Mucosa of rectum (tissue), 2 donors: ENCODE measurements around the gene EVL.
"Not testable (repeated sequence)": the region's sequence is repeated elsewhere in the genome, so short reads cannot be mapped to it uniquely, and the experiment has no call there.

ENCODE experiments used
- H3K27ac ChIP-seq, 2 donors: one replicate each; pipeline ENCODE4 v1.7.0; 2013; ENCODE audit warnings: inconsistent platforms in 2 of 2, low read depth in 2 of 2, low read length in 2 of 2
- H3K27me3 ChIP-seq, 2 donors: one replicate each; pipeline ENCODE4 v1.7.0; 2013; ENCODE audit warnings: low read length in 2 of 2; ENCODE audit not compliant: control insufficient read depth in 2 of 2, insufficient read depth in 2 of 2
- H3K36me3 ChIP-seq, 2 donors: one replicate each; pipeline ENCODE4 v1.7.0; 2013; ENCODE audit warnings: low read length in 2 of 2; ENCODE audit not compliant: control insufficient read depth in 2 of 2, insufficient read depth in 2 of 2
- H3K4me1 ChIP-seq, 2 donors: one replicate each; pipeline ENCODE4 v1.7.0; 2013; ENCODE audit warnings: low read length in 2 of 2, mild to moderate bottlenecking in 1 of 2; ENCODE audit not compliant: control insufficient read depth in 2 of 2, insufficient read depth in 2 of 2
- H3K4me3 ChIP-seq, 2 donors: one replicate each; pipeline ENCODE4 v1.7.0; 2013; ENCODE audit warnings: low read length in 2 of 2
- H3K9ac ChIP-seq, 2 donors: one replicate each; pipeline ENCODE4 v1.7.0; 2013; ENCODE audit warnings: low read length in 2 of 2, low read depth in 1 of 2, mild to moderate bottlenecking in 1 of 2
- H3K9me3 ChIP-seq, 2 donors: one replicate each; pipeline ENCODE4 v1.7.0; 2013; ENCODE audit warnings: low read length in 2 of 2; ENCODE audit not compliant: control insufficient read depth in 2 of 2
- donor health status: healthy.
- donor health status: Normal muscosa, but diverticular disease.

Gene EVL

DNA sequence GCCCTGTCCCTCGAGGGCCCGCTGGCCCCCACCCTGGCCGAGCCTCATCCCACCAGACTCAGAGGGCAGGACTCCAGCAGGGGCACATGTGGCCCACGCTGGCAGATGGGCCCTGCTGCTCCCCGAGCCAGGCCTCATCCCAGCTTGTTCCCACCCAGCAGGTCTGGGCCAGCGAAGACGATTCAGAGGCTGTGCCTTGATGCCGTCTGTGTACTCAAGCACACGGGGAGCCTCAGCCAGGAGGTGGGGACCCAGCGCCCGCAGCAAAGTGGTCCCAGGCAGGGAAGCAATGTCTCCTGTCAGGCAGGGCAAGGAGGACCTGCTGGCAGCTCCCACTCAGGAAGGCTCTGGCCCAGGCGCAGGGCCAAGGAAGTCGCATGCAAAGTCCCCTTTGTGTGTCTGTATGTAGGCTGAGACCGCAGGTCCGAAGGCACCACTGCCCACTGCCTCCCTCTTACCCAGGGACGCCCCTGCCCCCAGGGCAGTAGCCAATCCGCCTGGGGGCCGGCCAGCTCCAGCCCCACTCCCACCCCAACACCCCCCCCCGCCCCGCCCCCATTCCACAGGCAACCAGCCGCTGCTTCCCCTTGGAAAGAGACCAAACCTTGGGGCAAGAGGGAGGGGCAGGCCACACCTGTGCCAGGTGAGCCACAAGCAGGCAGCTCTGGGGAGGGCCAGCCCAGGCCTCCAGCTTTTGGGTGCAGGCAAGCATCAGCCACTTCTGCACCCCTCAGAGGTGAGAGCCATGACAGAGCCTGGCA, 84.8 kb downstream of the EVL start:
- no peaks in the 10 kb centered on the region for H3K36me3 ChIP-seq
- no peak overlapping the region for H3K4me3 ChIP-seq
- H3K9me3 ChIP-seq = no peaks in the 10 kb centered on the region
- peaks cover 58 to 65% of the 10 kb centered on the region in 2 donors for H3K4me1 ChIP-seq
- H3K27ac ChIP-seq = peak overlapping the region; percentile 79 to 85
- H3K9ac ChIP-seq = peak overlapping the region in 1 of 2 donors; percentile 67
- no peaks in the 10 kb centered on the region for H3K27me3 ChIP-seq

DNA sequence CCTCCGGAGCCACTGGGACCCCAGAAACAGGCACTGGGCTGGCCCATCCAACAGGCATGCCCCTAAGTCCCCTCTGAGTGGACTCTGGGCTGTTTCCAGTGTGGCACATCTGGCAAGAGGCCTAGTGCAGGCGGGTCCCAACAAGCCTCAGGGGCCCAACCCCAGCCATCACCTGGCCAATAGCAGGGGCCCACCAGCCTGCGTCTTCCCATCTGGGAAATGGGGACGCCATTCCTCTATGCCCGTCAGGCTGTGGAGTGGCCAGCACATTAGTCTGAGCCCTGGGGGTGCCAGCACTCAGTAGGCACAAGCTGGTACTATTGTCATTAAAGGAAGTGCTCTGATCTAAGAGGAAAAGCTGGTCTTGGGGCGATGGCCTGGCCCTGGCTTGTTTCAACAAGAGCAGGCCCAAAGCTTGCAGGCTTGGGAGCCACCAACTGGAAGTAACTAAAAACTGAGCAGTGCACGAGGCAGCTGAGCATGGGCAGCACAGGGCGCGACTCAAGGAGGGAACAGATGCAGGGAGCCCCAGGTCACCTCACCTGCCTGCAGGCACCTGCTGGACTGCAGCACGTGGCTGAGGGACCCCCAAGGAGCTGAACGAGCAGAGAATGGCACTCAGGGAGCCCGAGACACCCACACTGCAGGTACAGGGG, 85.8 kb downstream of the EVL start:
- Histone ChIP-seq H3K27me3 (no peaks in the 10 kb centered on the region), H3K27ac (peak overlapping the region; percentile 69 to 79), H3K36me3 (no peaks in the 10 kb centered on the region), H3K9ac (peak overlapping the region in 1 of 2 donors; percentile 55), H3K9me3 (no peaks in the 10 kb centered on the region), H3K4me3 (no peak overlapping the region), H3K4me1 (peaks cover 55 to 62% of the 10 kb centered on the region in 2 donors)

DNA sequence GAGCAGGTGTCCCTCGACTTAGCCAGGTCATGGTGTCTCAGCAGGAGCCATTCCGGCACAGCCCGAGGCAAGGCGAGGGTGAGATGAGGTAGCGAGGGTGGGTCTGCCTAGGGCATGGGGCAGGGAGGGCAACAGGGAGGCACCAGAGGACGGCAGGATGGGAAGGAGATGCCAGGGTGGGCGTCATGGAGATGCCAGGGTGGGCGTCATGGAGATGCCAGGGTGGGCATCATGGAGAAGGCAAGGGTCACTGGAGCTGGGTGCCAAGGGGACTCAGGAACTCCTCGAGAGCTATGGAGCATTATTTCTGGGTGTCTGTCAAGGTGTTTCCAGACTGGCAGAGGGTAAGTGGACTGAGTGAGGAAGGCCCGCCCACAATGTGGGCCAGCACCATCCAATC, 86.9 kb downstream of the EVL start:
- Histone ChIP-seq H3K4me1 (peaks cover 56 to 62% of the 10 kb centered on the region in 2 donors), H3K36me3 (no peaks in the 10 kb centered on the region), H3K27me3 (no peaks in the 10 kb centered on the region), H3K27ac (no peak overlapping the region), H3K9me3 (no peaks in the 10 kb centered on the region), H3K9ac (no peak overlapping the region), H3K4me3 (no peak overlapping the region)

DNA sequence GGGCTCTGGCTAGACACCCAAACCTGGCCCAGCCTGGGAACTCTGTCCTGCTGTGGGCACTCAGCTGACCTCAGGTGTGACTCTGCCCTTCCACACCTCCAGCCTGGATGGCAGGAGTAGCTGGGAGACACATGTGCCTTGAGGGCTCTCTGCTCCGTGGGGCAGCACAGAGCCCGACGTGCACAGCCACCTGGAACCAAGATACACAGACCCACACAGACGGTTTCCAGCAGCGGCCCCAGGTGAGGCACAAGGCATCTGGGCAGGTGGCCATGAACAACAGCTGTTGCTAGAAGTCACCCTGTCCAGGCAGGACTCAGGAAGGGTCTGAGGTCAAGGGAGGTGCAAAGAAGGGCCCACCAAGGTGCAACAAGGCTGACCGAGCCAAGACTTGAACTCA, 88.3 kb downstream of the EVL start:
- peaks cover 47 to 51% of the 10 kb centered on the region in 2 donors for H3K4me1 ChIP-seq
- no peak overlapping the region for H3K4me3 ChIP-seq
- H3K9ac ChIP-seq = no peak overlapping the region
- no peaks in the 10 kb centered on the region for H3K27me3 ChIP-seq
- H3K27ac ChIP-seq = no peak overlapping the region
- no peaks in the 10 kb centered on the region for H3K36me3 ChIP-seq
- H3K9me3 ChIP-seq = no peaks in the 10 kb centered on the region

DNA sequence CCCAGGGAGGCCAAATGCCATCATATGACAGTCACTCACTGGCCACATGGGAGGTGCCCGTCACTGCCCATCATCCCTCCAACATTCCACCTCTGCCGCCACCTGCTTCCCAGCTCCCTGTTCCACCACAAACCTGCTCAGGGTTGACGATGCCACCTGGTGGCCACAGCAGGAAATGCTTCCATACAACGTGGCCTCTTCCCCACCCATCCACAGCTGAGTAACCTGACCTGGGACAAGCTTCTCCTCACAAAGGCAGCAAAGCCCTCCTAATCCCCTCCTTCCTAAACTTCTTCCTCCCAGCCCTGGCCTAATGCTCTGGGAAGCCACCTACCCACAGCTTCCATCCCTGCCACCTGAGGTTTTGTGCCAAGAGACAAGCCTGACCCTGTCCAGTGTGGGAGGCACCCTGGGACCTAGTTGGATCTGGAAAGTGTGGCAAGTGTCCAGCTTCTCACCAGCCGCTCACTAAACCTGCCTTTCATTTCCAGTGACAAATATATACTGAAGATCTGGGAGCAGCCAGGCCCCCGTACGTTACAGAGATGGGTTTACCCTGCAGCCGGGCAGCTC, 89.9 kb downstream of the EVL start:
- Histone ChIP-seq H3K9me3 (no peaks in the 10 kb centered on the region), H3K9ac (peak overlapping the region; percentile 32 to 65), H3K27ac (peak overlapping the region; percentile 91 to 96), H3K36me3 (no peaks in the 10 kb centered on the region), H3K27me3 (peaks cover 1 to 3% of the 10 kb centered on the region in 2 donors), H3K4me3 (peak overlapping the region; percentile 31 to 56), H3K4me1 (peaks cover 40 to 43% of the 10 kb centered on the region in 2 donors)

DNA sequence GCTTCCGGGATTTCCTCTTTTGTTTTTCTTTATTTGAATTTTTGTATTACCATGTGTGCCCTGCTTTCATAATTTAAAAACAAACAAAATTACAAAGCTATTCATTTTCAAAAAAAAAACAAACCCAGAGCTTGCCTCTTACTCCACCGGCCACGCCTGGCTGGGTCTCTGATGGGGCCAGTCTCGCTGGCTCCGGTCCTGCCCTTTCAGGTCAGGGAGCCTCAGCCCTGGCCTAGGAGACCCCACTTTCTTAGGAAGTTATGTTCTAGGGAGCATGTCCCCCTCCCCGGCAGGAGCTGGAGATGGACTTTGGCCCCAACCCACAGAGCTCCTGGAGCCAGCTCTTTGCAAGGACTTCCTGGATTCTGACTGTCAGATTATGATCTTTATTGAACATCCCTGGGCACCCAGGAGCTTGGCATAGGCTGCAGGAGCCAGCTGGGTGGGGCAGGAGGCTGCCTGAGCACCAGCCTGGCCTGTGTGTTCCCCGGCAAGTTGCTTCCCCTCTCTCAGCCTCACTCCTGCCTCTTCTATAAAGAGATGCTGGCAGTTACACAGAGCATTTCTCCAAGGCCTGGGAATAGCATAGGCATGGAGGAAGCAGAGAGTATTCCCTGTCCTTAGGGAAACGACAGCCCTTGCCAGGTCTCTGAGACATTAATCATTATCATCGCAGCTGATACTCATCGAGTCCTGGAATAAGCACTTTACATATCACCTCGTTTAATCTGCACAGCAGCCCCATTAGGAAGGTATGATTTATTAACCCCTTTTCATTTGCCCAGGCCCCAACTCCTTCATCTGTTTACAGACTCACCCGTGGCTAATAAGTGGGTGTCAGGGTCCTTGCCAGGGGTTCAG, 90.8 kb downstream of the EVL start:
- H3K4me3 ChIP-seq = peak overlapping the region; percentile 31 to 56
- H3K36me3 ChIP-seq = no peaks in the 10 kb centered on the region
- no peaks in the 10 kb centered on the region for H3K9me3 ChIP-seq
- H3K4me1 ChIP-seq = peaks cover 33 to 36% of the 10 kb centered on the region in 2 donors
- H3K9ac ChIP-seq = peak overlapping the region; percentile 24 to 65
- H3K27me3 ChIP-seq = peaks cover 6 to 9% of the 10 kb centered on the region in 2 donors
- peak overlapping the region; percentile 91 to 96 for H3K27ac ChIP-seq

DNA sequence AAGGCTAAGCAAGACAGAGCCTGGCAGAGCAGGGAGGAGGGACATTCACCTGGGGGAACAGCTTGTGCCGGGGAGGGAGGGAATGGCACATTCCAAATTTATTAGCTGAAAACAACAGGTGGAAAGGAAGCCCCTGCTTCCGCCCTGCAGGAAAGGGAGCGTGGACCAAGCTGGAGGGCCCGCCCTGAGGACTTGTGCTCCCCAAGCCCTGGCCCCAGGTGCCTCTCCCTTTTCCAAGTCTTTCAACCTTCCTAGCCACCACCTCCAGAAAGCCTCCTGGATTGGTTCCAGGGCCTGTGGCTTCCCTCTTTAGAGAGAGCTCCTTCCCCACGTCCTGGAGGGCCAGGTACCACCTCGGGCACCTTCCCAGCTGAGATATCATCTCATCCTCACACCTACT, 91.6 kb downstream of the EVL start:
- Histone ChIP-seq H3K9me3 (no peaks in the 10 kb centered on the region), H3K27me3 (peaks cover 6 to 9% of the 10 kb centered on the region in 2 donors), H3K4me1 (peaks cover 27 to 30% of the 10 kb centered on the region in 2 donors), H3K4me3 (no peak overlapping the region), H3K36me3 (no peaks in the 10 kb centered on the region), H3K9ac (no peak overlapping the region), H3K27ac (peak overlapping the region; percentile 91 to 96)

DNA sequence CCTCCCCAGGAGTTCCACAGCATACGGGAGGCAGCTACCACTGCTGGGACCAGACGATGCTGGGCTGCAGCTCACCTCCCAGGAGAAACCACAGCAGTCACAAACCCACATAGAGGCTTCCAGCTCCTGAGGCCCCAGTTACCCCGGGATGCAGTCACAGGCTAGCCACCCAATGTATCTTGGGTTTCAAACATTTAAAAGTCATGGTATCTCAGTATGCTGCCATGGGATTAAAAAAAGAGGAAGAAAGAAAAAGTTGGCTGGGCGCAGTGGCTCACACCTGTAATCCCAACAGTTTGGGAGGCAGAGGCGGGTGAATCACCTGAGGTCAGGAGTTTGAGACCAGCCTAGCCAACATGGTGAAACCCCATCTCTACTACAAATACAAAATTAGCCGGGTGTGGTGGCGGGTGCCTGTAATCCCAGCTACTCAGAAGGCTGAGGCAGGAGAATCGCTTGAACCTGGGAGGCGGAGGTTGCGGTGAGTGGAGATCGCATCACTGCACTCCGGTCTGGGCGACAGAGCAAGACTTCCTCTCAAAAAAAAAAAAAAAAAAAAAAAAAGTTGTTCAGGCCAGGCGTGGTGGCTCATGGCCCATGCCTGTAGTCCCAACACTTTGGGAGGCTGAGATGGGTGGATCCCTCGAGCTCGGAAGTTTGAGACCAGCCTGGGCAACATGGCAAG, 92.5 kb downstream of the EVL start:
- not testable (repeated sequence) for H3K27me3 ChIP-seq, H3K4me3 ChIP-seq
- peak overlapping the region in 1 of 2 donors; percentile 23 for H3K9ac ChIP-seq

DNA sequence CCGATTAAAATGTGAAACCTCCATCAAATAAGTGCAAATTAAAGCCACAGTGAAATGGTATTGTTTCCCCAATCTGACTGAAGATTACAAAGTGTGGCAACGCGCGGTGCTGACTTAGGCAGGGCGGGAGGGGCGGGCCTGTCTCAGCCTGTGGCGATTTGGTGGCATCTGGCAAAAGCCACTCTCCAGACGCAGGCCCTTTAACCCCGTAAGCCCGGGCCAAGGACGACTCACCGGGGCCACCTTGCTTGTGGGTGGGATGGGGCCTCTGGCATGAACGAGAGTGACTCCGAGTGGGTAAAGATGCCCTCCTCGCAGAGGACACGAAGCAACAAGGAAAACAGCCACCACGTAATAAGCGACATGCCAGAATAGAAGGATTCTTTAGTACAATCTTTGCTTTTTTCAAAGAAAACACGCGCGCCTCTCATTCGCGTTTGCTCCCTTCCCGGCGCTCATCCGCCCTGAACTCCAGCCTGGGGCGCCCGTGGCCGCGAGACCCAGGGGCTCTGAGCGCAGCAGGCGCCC, 93.4 kb downstream of the EVL start:
- Histone ChIP-seq H3K9me3 (no peaks in the 10 kb centered on the region), H3K4me3 (peak overlapping the region; percentile 67 to 69), H3K36me3 (no peaks in the 10 kb centered on the region), H3K27ac (peak overlapping the region; percentile 71 to 89), H3K27me3 (peaks cover 6 to 9% of the 10 kb centered on the region in 2 donors), H3K9ac (peak overlapping the region; percentile 6 to 87), H3K4me1 (peaks cover 27 to 30% of the 10 kb centered on the region in 2 donors)

More for the DNA sequence above, 92.5 kb downstream of the EVL start:
- not testable (repeated sequence) for H3K9me3 ChIP-seq, H3K27ac ChIP-seq, H3K36me3 ChIP-seq
- H3K4me1 ChIP-seq = peaks cover 27 to 30% of the 10 kb centered on the region in 2 donors
